ENCODE measurements around the gene HLA-F.

Gene HLA-F

GRCh38 chr6:29769336-29769735 is 46.1 kb downstream of the HLA-F start:
- DNase-seq (ENCODE audit: extremely low read depth, low read depth) = no peak
- TF ChIP-seq CTCF (IDR thresholded peaks at IDR 0.05; ENCODE audit: low read depth, low read length, missing control alignments) = no peak
- no peak overlapping the region for H3K4me3 ChIP-seq (replicated peaks; ENCODE audit: low read depth, low read length)

GRCh38 chr6:29770306-29770705 is 47.1 kb downstream of the HLA-F start:
- no peak for DNase-seq (ENCODE audit: extremely low read depth, low read depth)
- TF ChIP-seq CTCF (IDR thresholded peaks at IDR 0.05; ENCODE audit: low read depth, low read length, missing control alignments) = no peak

GRCh38 chr6:29776684-29777083 is 53.5 kb downstream of the HLA-F start:
- no peak for DNase-seq (ENCODE audit: extremely low read depth, low read depth)
- H3K4me3 ChIP-seq (replicated peaks; ENCODE audit: low read depth, low read length) = no peak overlapping the region
- no peak for TF ChIP-seq CTCF (IDR thresholded peaks at IDR 0.05; ENCODE audit: low read depth, low read length, missing control alignments)

More at GRCh38 chr6:29770306-29770705, 47.1 kb downstream of the HLA-F start:
- H3K4me3 ChIP-seq (replicated peaks; ENCODE audit: low read depth, low read length) = no peak overlapping the region

Data from HFF-Myc (cell line).